ENCODE measurements around the gene GRM5.

- TF ChIP-seq CTCF (conservative IDR thresholded peaks at IDR 0.05 in 1 of 2, IDR thresholded peaks at IDR 0.05 in 1 of 2; ENCODE audit: low read depth in 1 of 2, low read length in 2 of 2) (no peak), EZH2 (IDR thresholded peaks at IDR 0.05; ENCODE audit: low read length, missing control alignments) (no peak)
Observed at GRCh38 chr11:88644724-88645123, 421.1 kb downstream of the GRM5 start.
